SK-N-SH (cell line): ENCODE results near the gene PLEKHG7. TPM values are rescaled to one million over a fixed set of nuclear protein-coding genes. Genes with fewer than 3 reads are reported as not detected.
A peak's percentile ranks its signal among the peaks of the same experiment; 100 is the strongest.

ENCODE experiments used
- CTCF ChIA-PET: fragments of 300-600, 350-600 bp; formaldehyde crosslinking; extraction: SDS; loops from one replicate; lab custom pipeline; 2021; lab: Yijun Ruan, JAX
- POLR2A ChIA-PET: fragments of 350-600 bp; sonication (Branson Sonifier 250); formaldehyde crosslinking; extraction: SDS; loops from one replicate; lab custom pipeline; 2020; ENCODE audit warnings: antibody characterized with exemption, inconsistent platforms; lab: Yijun Ruan, JAX
- DNase-seq: peaks from one replicate; pipeline ENCODE4 v3.0.0; 2012
- H2AFZ ChIP-seq: fragments of 200-600 bp; sonication (generic); 2 replicates; pipeline ENCODE4 v1.8.1; 2016; ENCODE audit warnings: antibody characterized with exemption, mild to moderate bottlenecking, low read depth
- H3F3A ChIP-seq: fragments of 200-600 bp; sonication (generic); replicated peaks from 2 replicates; pipeline ENCODE3; 2016; ENCODE audit warnings: antibody characterized with exemption, mild to moderate bottlenecking; ENCODE audit not compliant: insufficient read depth
- H3K27ac ChIP-seq, 2 experiments: fragments of 200-500 bp in 1 of 2; fragments of 200-600 bp in 1 of 2; sonication (Bioruptor generic) in 1 of 2; sonication (generic), shearing (Covaris generic) in 1 of 2; 2 replicates each; pipeline versions ENCODE4 v1.5.1 to v1.6.1; 2014 to 2016; ENCODE audit warnings: low read depth in 2 of 2, inconsistent platforms in 1 of 2, low read length in 1 of 2, mild to moderate bottlenecking in 1 of 2, mixed read lengths in 1 of 2
- H3K27me3 ChIP-seq: fragments of 200-600 bp; sonication (generic), shearing (Covaris generic); 2 replicates; pipeline ENCODE4 v1.6.1; 2016; ENCODE audit warnings: mixed run types; ENCODE audit not compliant: insufficient read depth
- H3K36me3 ChIP-seq, 2 experiments: fragments of 200-500 bp in 1 of 2; fragments of 200-600 bp in 1 of 2; sonication (Bioruptor generic) in 1 of 2; sonication (generic) in 1 of 2; replicated peaks in 1 of 2; 2 replicates each; pipeline versions ENCODE3 to v1.5.1; 2014 to 2016; ENCODE audit warnings: low read length in 1 of 2, mild to moderate bottlenecking in 1 of 2; ENCODE audit not compliant: insufficient read depth in 2 of 2, control insufficient read depth in 1 of 2
- H3K4me1 ChIP-seq, 2 experiments: fragments of 200-500 bp in 1 of 2; fragments of 200-600 bp in 1 of 2; sonication (Bioruptor generic) in 1 of 2; sonication (generic), shearing (Covaris generic) in 1 of 2; 2 replicates each; pipeline versions ENCODE4 v1.5.1 to v1.6.1; 2014 to 2016; ENCODE audit warnings: low read depth in 1 of 2, low read length in 1 of 2, mixed run types in 1 of 2; ENCODE audit not compliant: insufficient read depth in 2 of 2, control insufficient read depth in 1 of 2
- H3K4me2 ChIP-seq: fragments of 200-600 bp; sonication (generic), shearing (Covaris generic); 2 replicates; pipeline ENCODE4 v1.6.1; 2017; ENCODE audit warnings: mixed run types
- H3K4me3 ChIP-seq, 2 experiments: fragments of 200-500 bp in 1 of 2; fragments of 200-600 bp in 1 of 2; sonication (Bioruptor generic) in 1 of 2; sonication (generic), shearing (Covaris generic) in 1 of 2; 2 replicates each; pipeline versions ENCODE4 v1.5.1 to v1.8.1; 2014 to 2016; ENCODE audit warnings: low read depth in 2 of 2, inconsistent platforms in 1 of 2, low read length in 1 of 2, mild to moderate bottlenecking in 1 of 2, mixed read lengths in 1 of 2, moderate library complexity in 1 of 2
- H3K79me2 ChIP-seq: fragments of 200-600 bp; sonication (generic); 2 replicates; pipeline ENCODE4 v1.8.1; 2017; ENCODE audit warnings: mild to moderate bottlenecking; ENCODE audit not compliant: insufficient read depth
- H3K9ac ChIP-seq: fragments of 200-600 bp; sonication (generic); 2 replicates; pipeline ENCODE4 v1.6.1; 2017; ENCODE audit warnings: mixed run types
- H3K9me2 ChIP-seq: fragments of 200-600 bp; sonication (generic); 2 replicates; pipeline ENCODE4 v1.6.1; 2017; ENCODE audit warnings: mixed run types
- H3K9me3 ChIP-seq: fragments of 200-600 bp; sonication (generic); 2 replicates; pipeline ENCODE4 v1.6.1; 2017; ENCODE audit warnings: mixed run types, mild to moderate bottlenecking, moderate library complexity
- H4K20me1 ChIP-seq: fragments of 200-600 bp; sonication (generic); 2 replicates; pipeline ENCODE4 v1.6.1; 2017; ENCODE audit warnings: mild to moderate bottlenecking, mixed run types; ENCODE audit not compliant: insufficient read depth
- ELF1 ChIP-seq: IDR thresholded peaks from 2 replicates; pipeline ENCODE4 v1.4.0; 2012
- EZH2phosphoT487 ChIP-seq: fragments of 200-600 bp; sonication (generic); IDR thresholded peaks from 2 replicates; pipeline ENCODE4 v1.6.1; 2017; ENCODE audit warnings: low read depth, mixed run types, mild to moderate bottlenecking, antibody characterized with exemption, moderate library complexity, borderline replicate concordance
- FOSL2 ChIP-seq: IDR thresholded peaks from 2 replicates; pipeline ENCODE4 v1.4.0; 2012; ENCODE audit warnings: low read depth, mild to moderate bottlenecking, moderate library complexity, borderline replicate concordance
- FOXJ3 ChIP-seq: sonication (generic); formaldehyde crosslinking; IDR thresholded peaks from 2 replicates; pipeline ENCODE4 v1.5.1; 2020; ENCODE audit warnings: mild to moderate bottlenecking, missing genetic modification reagents
- FOXM1 ChIP-seq: IDR thresholded peaks from 2 replicates; pipeline ENCODE4 v1.4.0; 2012; ENCODE audit warnings: low read depth, mild to moderate bottlenecking
- GATA2 ChIP-seq: sonication (generic); formaldehyde crosslinking; IDR thresholded peaks from 2 replicates; pipeline ENCODE4 v1.5.0; 2020; ENCODE audit warnings: mild to moderate bottlenecking, missing genetic modification reagents
- MEF2A ChIP-seq: IDR thresholded peaks from 2 replicates; pipeline ENCODE4 v1.4.0; 2012; ENCODE audit warnings: low read depth, borderline replicate concordance
- NFIC ChIP-seq: IDR thresholded peaks from 2 replicates; pipeline ENCODE4 v1.4.0; 2012; ENCODE audit warnings: borderline replicate concordance
- NRF1 ChIP-seq: IDR thresholded peaks from 2 replicates; pipeline ENCODE4 v1.6.1; 2012; ENCODE audit warnings: low read depth, mild to moderate bottlenecking, low read length
- RFX5 ChIP-seq: IDR thresholded peaks from 2 replicates; pipeline ENCODE4 v1.6.1; 2012; ENCODE audit warnings: mild to moderate bottlenecking, improper control_type of control experiment, low read length
- RXRA ChIP-seq: IDR thresholded peaks from 2 replicates; pipeline ENCODE4 v1.4.0; 2012; ENCODE audit warnings: low read depth, mild to moderate bottlenecking, borderline replicate concordance
- TAF1 ChIP-seq: IDR thresholded peaks from 2 replicates; pipeline ENCODE4 v1.6.1; 2012; ENCODE audit warnings: low read depth, mild to moderate bottlenecking, low read length, moderate library complexity, borderline replicate concordance
- TCF12 ChIP-seq: IDR thresholded peaks from 2 replicates; pipeline ENCODE4 v1.4.0; 2012
- TEAD4 ChIP-seq: IDR thresholded peaks from 2 replicates; pipeline ENCODE4 v1.4.0; 2012; ENCODE audit warnings: mild to moderate bottlenecking, borderline replicate concordance; ENCODE audit not compliant: insufficient read depth
- YY1 ChIP-seq: IDR thresholded peaks from 2 replicates; pipeline ENCODE4 v1.4.0; 2012; ENCODE audit warnings: low read depth, mild to moderate bottlenecking
- WGBS: methylation state at CpG from one replicate; pipeline ENCODE4 v1.1.6; 2017; ENCODE audit warnings: low lambda C conversion rate; 5-methylcytosine and 5-hydroxymethylcytosine counted together
- polyA plus RNA-seq, 3 experiments: library from polyadenylated mRNA; depleted of rRNA; stranded (reverse); fragments of >200 nt; gene quantifications; 2 replicates each; pipeline ENCODE4 v1.2.3, GENCODE V29; 2012
- TF ChIP-seq, protein P1 (sequence below): fragments of 150-350 bp; IDR thresholded peaks from 2 replicates; pipeline ENCODE4 v1.6.1; 2016; ENCODE audit warnings: mild to moderate bottlenecking, low read depth, low read length
- TF ChIP-seq, protein P2 (sequence below): fragments of 150-350 bp; IDR thresholded peaks from 2 replicates; pipeline ENCODE4 v1.6.1; 2017; ENCODE audit warnings: antibody characterized with exemption, low read length, low read depth, borderline replicate concordance
- TF ChIP-seq, protein P3 (sequence below): IDR thresholded peaks from 2 replicates; pipeline ENCODE4 v1.4.0; 2012; ENCODE audit warnings: low read depth, borderline replicate concordance
- TF ChIP-seq, protein P4 (sequence below): IDR thresholded peaks from 2 replicates; pipeline ENCODE4 v1.4.0; 2012; ENCODE audit warnings: low read depth, borderline replicate concordance

PLEKHG7 gene
- polyA plus RNA-seq, 1 of the 3 experiments (the other 2 are of a cell fraction), result not detected

DNA sequence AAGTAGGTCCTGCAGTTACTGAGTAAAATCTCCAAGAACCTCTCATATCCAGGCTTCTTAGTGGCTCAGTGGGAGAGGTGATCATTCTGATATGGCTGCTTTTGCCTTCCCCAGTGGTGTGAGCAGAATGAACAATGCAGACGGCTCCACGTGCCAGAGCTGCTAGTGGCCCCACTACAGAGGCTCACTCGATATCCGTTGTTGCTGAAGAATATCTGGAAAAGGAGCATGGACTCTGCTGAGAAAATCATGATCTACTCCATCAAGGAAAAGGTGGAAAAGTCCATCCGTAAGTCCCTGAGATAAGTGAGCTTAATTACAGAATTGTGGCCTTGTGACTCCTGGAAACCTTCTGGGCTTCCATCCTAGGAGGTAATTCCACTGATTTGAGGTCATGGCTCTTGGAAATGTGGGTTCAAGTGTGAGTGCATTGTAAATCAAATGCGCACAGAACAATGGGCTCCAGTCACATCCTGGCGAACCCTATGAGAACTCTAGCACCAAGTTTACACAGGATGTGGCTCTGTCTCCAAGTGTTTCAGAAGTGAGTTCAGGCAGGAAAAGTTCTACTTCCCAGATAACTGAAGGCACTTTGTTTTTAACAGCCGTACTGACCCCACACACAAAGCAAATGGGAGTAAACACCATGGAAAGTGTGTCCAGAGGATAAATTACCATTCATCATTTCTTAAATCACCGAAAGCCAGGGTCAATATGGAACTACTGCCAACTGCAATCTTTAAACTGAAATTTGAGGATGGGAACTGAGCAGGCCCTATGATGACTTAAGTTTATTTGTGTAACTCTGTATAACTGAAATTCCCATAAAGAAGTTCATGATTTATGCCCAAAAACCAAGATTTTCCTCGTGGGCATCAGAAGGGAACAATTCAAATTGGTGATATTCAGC lies 51.4 kb downstream of the PLEKHG7 start:
- 0 out of 2 replicates have a peak overlapping the region, but pooled peaks have one; percentile 12 for H2AFZ ChIP-seq
- WGBS, result 86% methylated on average over 10 of the region's 10 CpGs

More for the DNA sequence above, 51.4 kb downstream of the PLEKHG7 start:
- Histone ChIP-seq H3K27ac (no peak overlapping the region), H3K9me2 (no peaks in the 10 kb centered on the region), H4K20me1 (no peaks in the 10 kb centered on the region), H3F3A (peaks cover 2% of the 10 kb centered on the region), H3K4me3 (no peak overlapping the region), H3K36me3 (no peaks in the 10 kb centered on the region), H3K4me1 (no peaks in the 10 kb centered on the region), H3K4me2 (no peak overlapping the region), H3K9ac (no peak overlapping the region), H3K9me3 (no peaks in the 10 kb centered on the region), H3K27me3 (no peaks in the 10 kb centered on the region), H3K79me2 (no peaks in the 10 kb centered on the region)
- no peak for DNase-seq
- TF ChIP-seq, protein P1, sequence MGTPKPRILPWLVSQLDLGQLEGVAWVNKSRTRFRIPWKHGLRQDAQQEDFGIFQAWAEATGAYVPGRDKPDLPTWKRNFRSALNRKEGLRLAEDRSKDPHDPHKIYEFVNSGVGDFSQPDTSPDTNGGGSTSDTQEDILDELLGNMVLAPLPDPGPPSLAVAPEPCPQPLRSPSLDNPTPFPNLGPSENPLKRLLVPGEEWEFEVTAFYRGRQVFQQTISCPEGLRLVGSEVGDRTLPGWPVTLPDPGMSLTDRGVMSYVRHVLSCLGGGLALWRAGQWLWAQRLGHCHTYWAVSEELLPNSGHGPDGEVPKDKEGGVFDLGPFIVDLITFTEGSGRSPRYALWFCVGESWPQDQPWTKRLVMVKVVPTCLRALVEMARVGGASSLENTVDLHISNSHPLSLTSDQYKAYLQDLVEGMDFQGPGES, result no peak
- no peak for TF ChIP-seq TEAD4
- TF ChIP-seq MEF2A, result no peak
- no peak for TF ChIP-seq RFX5
- no peak for TF ChIP-seq ELF1
- no peak for TF ChIP-seq EZH2phosphoT487
- TF ChIP-seq RXRA, result no peak
- TF ChIP-seq GATA2, result no peak
- no peak for TF ChIP-seq FOSL2
- TF ChIP-seq, protein P2, sequence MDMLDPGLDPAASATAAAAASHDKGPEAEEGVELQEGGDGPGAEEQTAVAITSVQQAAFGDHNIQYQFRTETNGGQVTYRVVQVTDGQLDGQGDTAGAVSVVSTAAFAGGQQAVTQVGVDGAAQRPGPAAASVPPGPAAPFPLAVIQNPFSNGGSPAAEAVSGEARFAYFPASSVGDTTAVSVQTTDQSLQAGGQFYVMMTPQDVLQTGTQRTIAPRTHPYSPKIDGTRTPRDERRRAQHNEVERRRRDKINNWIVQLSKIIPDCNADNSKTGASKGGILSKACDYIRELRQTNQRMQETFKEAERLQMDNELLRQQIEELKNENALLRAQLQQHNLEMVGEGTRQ, result no peak
- TF ChIP-seq TCF12, result no peak
- TF ChIP-seq FOXM1, result no peak
- TF ChIP-seq, protein P3, sequence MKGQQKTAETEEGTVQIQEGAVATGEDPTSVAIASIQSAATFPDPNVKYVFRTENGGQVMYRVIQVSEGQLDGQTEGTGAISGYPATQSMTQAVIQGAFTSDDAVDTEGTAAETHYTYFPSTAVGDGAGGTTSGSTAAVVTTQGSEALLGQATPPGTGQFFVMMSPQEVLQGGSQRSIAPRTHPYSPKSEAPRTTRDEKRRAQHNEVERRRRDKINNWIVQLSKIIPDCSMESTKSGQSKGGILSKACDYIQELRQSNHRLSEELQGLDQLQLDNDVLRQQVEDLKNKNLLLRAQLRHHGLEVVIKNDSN, result no peak
- TF ChIP-seq, protein P4, sequence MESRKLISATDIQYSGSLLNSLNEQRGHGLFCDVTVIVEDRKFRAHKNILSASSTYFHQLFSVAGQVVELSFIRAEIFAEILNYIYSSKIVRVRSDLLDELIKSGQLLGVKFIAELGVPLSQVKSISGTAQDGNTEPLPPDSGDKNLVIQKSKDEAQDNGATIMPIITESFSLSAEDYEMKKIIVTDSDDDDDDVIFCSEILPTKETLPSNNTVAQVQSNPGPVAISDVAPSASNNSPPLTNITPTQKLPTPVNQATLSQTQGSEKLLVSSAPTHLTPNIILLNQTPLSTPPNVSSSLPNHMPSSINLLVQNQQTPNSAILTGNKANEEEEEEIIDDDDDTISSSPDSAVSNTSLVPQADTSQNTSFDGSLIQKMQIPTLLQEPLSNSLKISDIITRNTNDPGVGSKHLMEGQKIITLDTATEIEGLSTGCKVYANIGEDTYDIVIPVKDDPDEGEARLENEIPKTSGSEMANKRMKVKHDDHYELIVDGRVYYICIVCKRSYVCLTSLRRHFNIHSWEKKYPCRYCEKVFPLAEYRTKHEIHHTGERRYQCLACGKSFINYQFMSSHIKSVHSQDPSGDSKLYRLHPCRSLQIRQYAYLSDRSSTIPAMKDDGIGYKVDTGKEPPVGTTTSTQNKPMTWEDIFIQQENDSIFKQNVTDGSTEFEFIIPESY, result no peak
- TF ChIP-seq NRF1, result no peak
- no peak for TF ChIP-seq TAF1
- TF ChIP-seq YY1, result no peak
- no peak for TF ChIP-seq NFIC
- no peak for TF ChIP-seq FOXJ3 (CRISPR knock-in tag)
- POLR2A ChIA-PET, result no interaction called here
- CTCF ChIA-PET, result no interaction called here
